Astrocyte (in vitro differentiated cells and primary cell): ENCODE data around the gene ETS1. TPM values are rescaled to one million over a fixed set of nuclear protein-coding genes. Genes with fewer than 3 reads are reported as not detected.

Experiments used
- DNase-seq: peaks from one replicate; pipeline ENCODE4 v3.0.0-alpha.2; 2010; ENCODE audit warnings: low read depth
- FAIRE-seq: peaks from 2 replicates; lab custom pipeline; 2011; peaks lifted over from hg19 to GRCh38; lab: Jason Lieb, UNC
- H2AFZ ChIP-seq: 2 replicates; pipeline ENCODE4 v1.6.0; 2012; ENCODE audit warnings: low read depth, low read length, inconsistent platforms
- H3K27ac ChIP-seq: 2 replicates; pipeline ENCODE4 v1.5.1; 2011; ENCODE audit warnings: low read depth, low read length, inconsistent platforms
- H3K27me3 ChIP-seq: 2 replicates; pipeline ENCODE4 v1.6.0; 2011; ENCODE audit warnings: low read length, inconsistent platforms; ENCODE audit not compliant: insufficient read depth
- H3K36me3 ChIP-seq: 2 replicates; pipeline ENCODE4 v1.5.1; 2011; ENCODE audit warnings: low read length, inconsistent platforms; ENCODE audit not compliant: insufficient read depth
- H3K4me1 ChIP-seq: 2 replicates; pipeline ENCODE4 v1.5.1; 2011; ENCODE audit warnings: low read length, inconsistent platforms; ENCODE audit not compliant: insufficient read depth
- H3K4me2 ChIP-seq: 2 replicates; pipeline ENCODE4 v1.6.0; 2012; ENCODE audit warnings: low read length, inconsistent platforms
- H3K4me3 ChIP-seq: 2 replicates; pipeline ENCODE4 v1.5.1; 2011; ENCODE audit warnings: low read depth, mild to moderate bottlenecking, low read length, inconsistent platforms; ENCODE audit not compliant: insufficient read depth
- H3K79me2 ChIP-seq: 2 replicates; pipeline ENCODE4 v1.6.0; 2012; ENCODE audit warnings: mild to moderate bottlenecking, low read length, inconsistent platforms; ENCODE audit not compliant: insufficient read depth
- H3K9ac ChIP-seq: 2 replicates; pipeline ENCODE4 v1.6.0; 2012; ENCODE audit warnings: mild to moderate bottlenecking, low read length, inconsistent platforms
- H3K9me3 ChIP-seq: 2 replicates; pipeline ENCODE4 v1.5.1; 2012; ENCODE audit warnings: low read depth, mild to moderate bottlenecking, low read length, inconsistent platforms; ENCODE audit not compliant: insufficient read depth
- H4K20me1 ChIP-seq: 2 replicates; pipeline ENCODE4 v1.6.0; 2012; ENCODE audit warnings: low read length, inconsistent platforms; ENCODE audit not compliant: insufficient read depth
- H3K27ac Mint-ChIP-seq: one replicate; pipeline ENCODE4 v1.8.0; 2021; ENCODE audit warnings: mild to moderate bottlenecking, mixed read lengths; ENCODE audit not compliant: unreplicated experiment
- H3K27me3 Mint-ChIP-seq: one replicate; pipeline ENCODE4 v1.8.0; 2021; ENCODE audit warnings: low read depth, mixed read lengths; ENCODE audit not compliant: unreplicated experiment
- H3K36me3 Mint-ChIP-seq: one replicate; pipeline ENCODE4 v1.8.0; 2021; ENCODE audit warnings: low read depth, mixed read lengths; ENCODE audit not compliant: unreplicated experiment
- H3K4me1 Mint-ChIP-seq: one replicate; pipeline ENCODE4 v1.8.0; 2021; ENCODE audit warnings: low read depth, mixed read lengths; ENCODE audit not compliant: unreplicated experiment
- H3K4me3 Mint-ChIP-seq: one replicate; pipeline ENCODE4 v1.8.0; 2021; ENCODE audit warnings: mild to moderate bottlenecking, moderate library complexity, mixed read lengths; ENCODE audit not compliant: unreplicated experiment
- H3K9me3 Mint-ChIP-seq: one replicate; pipeline ENCODE4 v1.8.0; 2021; ENCODE audit warnings: mild to moderate bottlenecking, mixed read lengths; ENCODE audit not compliant: unreplicated experiment
- EZH2 ChIP-seq: IDR thresholded peaks from 2 replicates; pipeline ENCODE4 v1.6.1; 2012; ENCODE audit warnings: mild to moderate bottlenecking, low read length, inconsistent platforms; ENCODE audit not compliant: insufficient read depth
- total RNA-seq: library from RNA; stranded (reverse); gene quantifications from 2 replicates; pipeline ENCODE4 v1.2.1, GENCODE V29; 2021
- TF ChIP-seq, protein P1 (sequence below): IDR thresholded peaks from 2 replicates; pipeline ENCODE4 v1.5.1; 2011; ENCODE audit warnings: low read depth, mild to moderate bottlenecking, inconsistent platforms, low read length, moderate library complexity; ENCODE audit not compliant: insufficient read depth

Gene ETS1
- total RNA-seq, 1 donor from 2014 or later, result 107 TPM

DNA sequence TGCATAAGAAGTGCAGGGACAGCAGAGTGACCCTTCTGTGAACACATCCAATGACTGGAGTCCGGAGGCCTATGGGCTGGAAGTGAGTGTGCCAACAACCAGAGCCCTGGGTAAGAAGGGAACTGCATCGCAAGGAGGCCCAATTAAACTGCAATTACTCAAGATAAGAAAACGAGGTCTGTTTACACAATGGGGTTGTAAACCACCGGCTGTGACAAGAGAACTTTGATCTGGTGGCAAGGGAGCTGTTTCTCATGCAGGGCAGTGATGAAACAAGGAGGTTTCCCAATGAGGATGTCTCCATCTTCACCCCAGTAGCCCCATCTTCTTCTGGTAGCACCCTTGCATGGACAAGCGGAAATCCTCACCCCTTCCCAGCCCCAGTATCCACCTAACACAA is 21.5 kb downstream of the ETS1 start:
- H3K4me3 ChIP-seq, result no peak overlapping the region
- H3K36me3 Mint-ChIP-seq, result no peaks in the 10 kb centered on the region
- no peak overlapping the region for H3K27ac Mint-ChIP-seq
- no peaks in the 10 kb centered on the region for H3K9me3 ChIP-seq
- H3K27me3 ChIP-seq, result peaks cover 3% of the 10 kb centered on the region
- H3K4me1 Mint-ChIP-seq, result no peaks in the 10 kb centered on the region
- no peak overlapping the region for H2AFZ ChIP-seq
- H3K9ac ChIP-seq, result no peak overlapping the region
- no peaks in the 10 kb centered on the region for H3K36me3 ChIP-seq
- H3K27ac ChIP-seq, result no peak overlapping the region
- no peaks in the 10 kb centered on the region for H3K4me1 ChIP-seq
- FAIRE-seq (no peak), DNase-seq (no peak)
- no peak overlapping the region for H3K4me2 ChIP-seq
- H3K9me3 Mint-ChIP-seq, result no peaks in the 10 kb centered on the region
- TF ChIP-seq, protein P1, sequence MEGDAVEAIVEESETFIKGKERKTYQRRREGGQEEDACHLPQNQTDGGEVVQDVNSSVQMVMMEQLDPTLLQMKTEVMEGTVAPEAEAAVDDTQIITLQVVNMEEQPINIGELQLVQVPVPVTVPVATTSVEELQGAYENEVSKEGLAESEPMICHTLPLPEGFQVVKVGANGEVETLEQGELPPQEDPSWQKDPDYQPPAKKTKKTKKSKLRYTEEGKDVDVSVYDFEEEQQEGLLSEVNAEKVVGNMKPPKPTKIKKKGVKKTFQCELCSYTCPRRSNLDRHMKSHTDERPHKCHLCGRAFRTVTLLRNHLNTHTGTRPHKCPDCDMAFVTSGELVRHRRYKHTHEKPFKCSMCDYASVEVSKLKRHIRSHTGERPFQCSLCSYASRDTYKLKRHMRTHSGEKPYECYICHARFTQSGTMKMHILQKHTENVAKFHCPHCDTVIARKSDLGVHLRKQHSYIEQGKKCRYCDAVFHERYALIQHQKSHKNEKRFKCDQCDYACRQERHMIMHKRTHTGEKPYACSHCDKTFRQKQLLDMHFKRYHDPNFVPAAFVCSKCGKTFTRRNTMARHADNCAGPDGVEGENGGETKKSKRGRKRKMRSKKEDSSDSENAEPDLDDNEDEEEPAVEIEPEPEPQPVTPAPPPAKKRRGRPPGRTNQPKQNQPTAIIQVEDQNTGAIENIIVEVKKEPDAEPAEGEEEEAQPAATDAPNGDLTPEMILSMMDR, result no peak
- TF ChIP-seq EZH2, result no peak
- H3K27me3 Mint-ChIP-seq, result peaks cover 4% of the 10 kb centered on the region
- H3K4me3 Mint-ChIP-seq, result no peak overlapping the region
- H3K79me2 ChIP-seq, result no peaks in the 10 kb centered on the region
- H4K20me1 ChIP-seq, result no peaks in the 10 kb centered on the region

DNA sequence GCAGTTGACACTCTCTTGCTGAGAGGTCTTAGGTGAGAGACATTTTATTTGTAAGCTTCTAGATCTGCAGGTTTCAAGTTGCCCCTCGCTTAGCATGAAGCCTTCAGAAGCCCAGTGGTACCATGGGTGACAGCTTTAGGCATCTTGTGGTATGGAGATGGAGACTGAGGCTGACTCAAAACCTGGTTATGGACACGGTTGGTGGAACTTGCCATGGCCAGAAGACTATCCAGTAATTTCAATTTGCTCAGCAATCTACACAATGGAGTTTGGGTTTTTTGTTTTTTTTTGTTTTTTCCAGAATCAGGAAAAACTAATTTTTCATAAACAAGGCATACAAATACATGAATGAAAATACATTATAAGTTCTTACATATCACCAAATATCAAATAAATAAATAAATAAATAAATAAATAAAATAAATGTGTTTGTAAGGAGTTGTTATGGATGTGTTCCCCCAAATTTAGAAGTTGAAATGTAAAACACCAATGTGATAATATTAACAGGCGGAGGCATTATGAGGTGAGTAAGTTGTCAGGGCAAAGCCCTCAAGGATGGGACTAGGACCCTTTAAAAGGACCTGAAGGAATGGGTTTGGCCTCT is 22.6 kb downstream of the ETS1 start:
- H3K79me2 ChIP-seq, result no peaks in the 10 kb centered on the region
- no peak overlapping the region for H3K4me2 ChIP-seq
- TF ChIP-seq EZH2, result no peak
- TF ChIP-seq, protein P1, result no peak
- Mint-ChIP-seq H3K4me3 (no peak overlapping the region), H3K27ac (no peak overlapping the region), H3K4me1 (no peaks in the 10 kb centered on the region), H3K36me3 (no peaks in the 10 kb centered on the region), H3K27me3 (peaks cover 4% of the 10 kb centered on the region), H3K9me3 (no peaks in the 10 kb centered on the region)
- peaks cover 3% of the 10 kb centered on the region for H3K27me3 ChIP-seq
- no peak overlapping the region for H3K9ac ChIP-seq
- H3K9me3 ChIP-seq, result no peaks in the 10 kb centered on the region
- no peak overlapping the region for H3K4me3 ChIP-seq
- H3K36me3 ChIP-seq, result no peaks in the 10 kb centered on the region
- no peaks in the 10 kb centered on the region for H3K4me1 ChIP-seq
- no peaks in the 10 kb centered on the region for H4K20me1 ChIP-seq
- no peak for FAIRE-seq
- H3K27ac ChIP-seq, result no peak overlapping the region
- DNase-seq, result no peak
- no peak overlapping the region for H2AFZ ChIP-seq

DNA sequence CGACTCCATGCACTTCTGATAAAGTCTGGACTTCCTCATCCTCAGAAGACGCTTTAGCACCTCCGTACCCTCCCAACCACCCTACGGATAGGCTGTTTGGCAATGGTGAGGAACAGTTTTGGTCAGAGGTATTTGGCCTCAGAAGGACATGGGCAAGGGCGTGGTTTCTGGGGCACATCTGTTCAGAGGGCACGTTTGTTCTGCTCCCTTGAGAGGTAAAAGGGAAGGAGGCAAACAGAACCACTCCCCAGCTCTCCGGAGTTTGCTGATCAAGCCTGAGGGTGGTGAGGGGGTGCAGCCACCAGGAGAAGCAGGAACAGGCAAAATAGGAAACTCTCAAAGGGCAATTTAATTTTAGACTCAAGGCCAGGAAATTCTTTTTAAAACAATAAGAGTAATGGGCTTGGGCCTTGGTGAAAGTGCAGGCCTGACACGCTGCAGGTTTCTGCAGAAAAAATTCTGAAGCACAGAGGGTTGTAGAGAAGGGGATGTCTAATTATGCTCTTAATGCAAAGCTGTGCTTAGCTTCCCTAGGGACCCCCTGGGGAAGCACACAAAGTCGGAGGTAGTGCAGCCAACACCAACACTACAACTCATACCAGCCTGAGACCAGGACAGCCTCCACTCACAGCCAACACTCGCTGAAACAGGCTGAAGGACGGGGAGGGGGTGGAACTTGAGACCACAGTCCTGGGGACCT is 23.3 kb downstream of the ETS1 start:
- Histone ChIP-seq H3K79me2 (no peaks in the 10 kb centered on the region), H3K27me3 (peaks cover 3% of the 10 kb centered on the region), H4K20me1 (no peaks in the 10 kb centered on the region), H3K4me1 (no peaks in the 10 kb centered on the region), H3K9me3 (no peaks in the 10 kb centered on the region), H2AFZ (no peak overlapping the region), H3K4me3 (no peak overlapping the region), H3K4me2 (no peak overlapping the region), H3K36me3 (no peaks in the 10 kb centered on the region), H3K27ac (no peak overlapping the region), H3K9ac (no peak overlapping the region)
- DNase-seq, result no peak
- no peak overlapping the region for H3K4me3 Mint-ChIP-seq
- H3K4me1 Mint-ChIP-seq, result no peaks in the 10 kb centered on the region
- no peak overlapping the region for H3K27ac Mint-ChIP-seq
- no peaks in the 10 kb centered on the region for H3K9me3 Mint-ChIP-seq
- no peak for TF ChIP-seq EZH2
- TF ChIP-seq, protein P1, result no peak
- H3K36me3 Mint-ChIP-seq, result no peaks in the 10 kb centered on the region
- peaks cover 4% of the 10 kb centered on the region for H3K27me3 Mint-ChIP-seq
- no peak for FAIRE-seq
